Left kidney (tissue), 2 donors: ENCODE results near the gene HTT. TPM values are rescaled to one million over a fixed set of nuclear protein-coding genes. Genes with fewer than 3 reads are reported as not detected.
"Not testable (repeated sequence)": the region's sequence is repeated elsewhere in the genome, so short reads cannot be mapped to it uniquely, and the experiment has no call there.

Experiments
- DNase-seq: peaks from one replicate; pipeline ENCODE4 v3.0.0-alpha.2; 2013
- polyA plus RNA-seq: library from polyadenylated mRNA; unstranded; fragments of 120-200 nt; gene quantifications from one replicate; pipeline ENCODE4 v1.2.1, GENCODE V29; 2013; ENCODE audit not compliant: insufficient read length

Gene HTT
- polyA plus RNA-seq, 1 donor, result 36.6 TPM

- DNase-seq, result no peak
Measured at GRCh38 chr4:3121596-3121995, 47.1 kb downstream of the HTT start.

GRCh38 chr4:3122081-3122563, 47.6 kb downstream of the HTT start:
- DNase-seq, result no peak

GRCh38 chr4:3123181-3123671, 48.7 kb downstream of the HTT start:
- peak; percentile 30 for DNase-seq

- DNase-seq, result no peak
Measured at GRCh38 chr4:3124070-3124767, 49.7 kb downstream of the HTT start.

- DNase-seq, result no peak
Measured at GRCh38 chr4:3127112-3127511, 52.6 kb downstream of the HTT start.

GRCh38 chr4:3128058-3128457, 53.6 kb downstream of the HTT start:
- no peak for DNase-seq

- DNase-seq, result no peak
Measured at GRCh38 chr4:3128976-3129375, 54.5 kb downstream of the HTT start.

- DNase-seq, result no peak
Measured at GRCh38 chr4:3130201-3130600, 55.7 kb downstream of the HTT start.

GRCh38 chr4:3130826-3131225, 56.3 kb downstream of the HTT start:
- no peak for DNase-seq

GRCh38 chr4:3134201-3134600, 59.7 kb downstream of the HTT start:
- no peak for DNase-seq

- no peak for DNase-seq
Measured at GRCh38 chr4:3135155-3136011, 60.9 kb downstream of the HTT start.

- DNase-seq, result no peak
Measured at GRCh38 chr4:3136454-3136853, 62.0 kb downstream of the HTT start.

- no peak for DNase-seq
Measured at GRCh38 chr4:3137908-3138307, 63.4 kb downstream of the HTT start.

- no peak for DNase-seq
Measured at GRCh38 chr4:3145234-3145924, 70.9 kb downstream of the HTT start.

GRCh38 chr4:3148926-3149325, 74.4 kb downstream of the HTT start:
- no peak for DNase-seq

GRCh38 chr4:3151238-3151637, 76.8 kb downstream of the HTT start:
- DNase-seq, result not testable (repeated sequence)

GRCh38 chr4:3157366-3157765, 82.9 kb downstream of the HTT start:
- no peak for DNase-seq

GRCh38 chr4:3158841-3159240, 84.4 kb downstream of the HTT start:
- no peak for DNase-seq

- no peak for DNase-seq
Measured at GRCh38 chr4:3160438-3160837, 86.0 kb downstream of the HTT start.

GRCh38 chr4:3161044-3161443, 86.6 kb downstream of the HTT start:
- not testable (repeated sequence) for DNase-seq

GRCh38 chr4:3166434-3166833, 92.0 kb downstream of the HTT start:
- DNase-seq, result not testable (repeated sequence)

GRCh38 chr4:3168029-3168428, 93.5 kb downstream of the HTT start:
- DNase-seq, result no peak
